ENCODE data around the gene MRNIP. TPM values are rescaled to one million over a fixed set of nuclear protein-coding genes. Genes with fewer than 3 reads are reported as not detected.
"Not testable (repeated sequence)": the region's sequence is repeated elsewhere in the genome, so short reads cannot be mapped to it uniquely, and the experiment has no call there.

MRNIP gene
- polyA plus RNA-seq, 4 donors = 28.4 to 50.3 (median 33.7) TPM

DNA sequence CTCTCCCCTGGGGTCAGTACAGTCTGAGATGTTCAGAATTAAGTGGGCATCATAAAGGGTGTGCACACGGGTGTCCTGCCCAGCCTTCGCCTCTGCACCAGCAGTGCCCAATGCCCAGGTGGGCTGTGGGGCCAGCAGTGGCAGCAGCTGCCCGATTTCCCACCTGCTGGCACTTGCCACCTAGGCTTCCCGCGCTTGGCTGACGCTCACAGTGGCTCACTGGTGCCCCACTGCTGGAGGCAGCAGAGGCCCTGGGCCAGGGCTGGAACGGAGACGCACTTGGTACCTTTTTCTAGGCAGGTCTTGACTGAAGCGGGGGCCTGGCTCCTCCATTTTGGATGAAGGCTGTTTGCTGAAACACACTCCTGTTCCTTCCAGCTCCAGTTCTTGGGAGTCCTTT, 17.0 kb downstream of the MRNIP start:
- DNase-seq (ENCODE audit: low read depth in 4 of 4, low spot score in 3 of 4) = no peak

DNA sequence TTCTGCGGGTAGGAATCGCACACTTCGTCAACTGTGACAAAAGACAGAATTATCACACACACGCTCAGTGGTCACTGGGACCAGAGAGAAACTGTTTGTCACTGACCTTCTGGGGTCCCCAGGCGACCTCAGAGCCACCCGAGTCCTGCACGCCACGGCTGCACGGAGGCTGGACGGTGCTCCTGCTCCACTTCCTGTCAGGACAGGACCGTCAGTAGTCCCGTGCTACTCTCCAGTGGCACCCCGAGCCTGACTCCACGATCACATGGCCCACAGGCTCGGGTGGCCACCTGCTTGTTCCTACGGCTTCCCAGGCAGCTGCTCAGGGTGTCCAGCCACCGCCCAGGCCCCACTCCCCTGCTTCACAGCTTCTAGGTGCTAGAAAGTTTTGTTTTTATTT, 17.9 kb downstream of the MRNIP start:
- DNase-seq (ENCODE audit: low read depth in 4 of 4, low spot score in 3 of 4) = no peak

DNA sequence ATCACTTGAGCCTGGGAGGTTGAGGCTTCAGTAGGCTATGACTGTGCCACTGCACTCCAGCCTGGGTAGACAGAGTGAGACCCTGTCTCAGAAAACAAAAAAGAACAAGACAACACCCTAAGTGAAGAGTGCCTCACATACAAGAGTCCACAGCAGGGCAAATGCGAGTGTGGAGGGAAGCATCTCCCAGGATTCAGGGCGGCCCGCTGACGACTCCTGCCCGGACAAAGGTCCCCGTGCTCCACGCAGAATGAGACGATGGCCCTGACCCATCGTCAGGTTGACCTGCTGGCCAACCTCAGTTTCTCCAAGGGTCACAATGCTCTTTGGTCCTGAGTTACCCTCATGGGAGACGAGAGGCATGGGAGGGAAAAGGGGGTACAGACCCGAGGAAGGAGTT, 18.3 kb downstream of the MRNIP start:
- DNase-seq (ENCODE audit: low read depth in 4 of 4, low spot score in 3 of 4) = no peak

DNA sequence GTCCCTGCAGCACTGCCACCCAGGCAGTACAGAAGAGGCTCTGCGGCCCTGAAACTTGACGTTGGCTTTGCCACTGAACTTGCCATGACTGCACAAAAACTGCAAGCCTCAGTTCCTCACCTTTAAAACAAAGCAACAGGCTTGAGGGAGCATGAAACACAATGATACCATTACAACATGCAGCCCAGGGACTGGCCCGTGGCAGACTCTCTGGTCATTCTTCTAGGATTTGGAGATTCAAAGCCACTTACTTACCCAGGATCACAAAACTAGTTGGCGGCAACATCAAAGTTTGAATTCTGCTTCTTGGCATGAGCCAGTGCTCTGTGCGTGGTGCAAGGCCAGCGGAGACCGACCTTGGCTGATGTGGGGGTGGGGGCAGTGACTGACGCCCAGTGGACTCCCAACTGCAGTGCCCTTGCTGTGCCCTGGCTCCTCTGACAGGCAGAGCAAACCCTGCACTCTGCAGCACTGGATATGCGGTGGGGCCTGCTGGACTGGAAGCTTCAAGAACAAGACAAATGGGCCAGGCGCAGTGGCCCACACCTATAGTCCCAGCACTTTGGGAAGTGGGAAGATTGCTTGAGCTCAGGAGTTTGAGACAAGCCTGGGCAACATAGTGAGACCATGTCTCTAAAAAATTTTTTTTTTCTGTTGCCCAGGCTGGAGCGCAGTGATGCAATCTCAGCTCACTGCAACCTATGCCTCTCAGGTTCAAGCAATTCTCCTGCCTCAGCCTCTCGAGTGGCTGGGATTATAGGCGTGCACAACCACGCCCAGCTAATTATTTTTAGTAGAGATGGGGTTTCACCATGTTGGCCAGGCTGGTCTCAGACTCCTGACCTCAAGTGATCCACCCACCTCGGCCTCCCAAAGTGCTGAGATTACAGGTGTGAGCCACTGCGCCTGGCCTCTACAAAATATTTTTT, 19.0 kb downstream of the MRNIP start:
- no peak for DNase-seq (ENCODE audit: low read depth in 4 of 4, low spot score in 3 of 4)

DNA sequence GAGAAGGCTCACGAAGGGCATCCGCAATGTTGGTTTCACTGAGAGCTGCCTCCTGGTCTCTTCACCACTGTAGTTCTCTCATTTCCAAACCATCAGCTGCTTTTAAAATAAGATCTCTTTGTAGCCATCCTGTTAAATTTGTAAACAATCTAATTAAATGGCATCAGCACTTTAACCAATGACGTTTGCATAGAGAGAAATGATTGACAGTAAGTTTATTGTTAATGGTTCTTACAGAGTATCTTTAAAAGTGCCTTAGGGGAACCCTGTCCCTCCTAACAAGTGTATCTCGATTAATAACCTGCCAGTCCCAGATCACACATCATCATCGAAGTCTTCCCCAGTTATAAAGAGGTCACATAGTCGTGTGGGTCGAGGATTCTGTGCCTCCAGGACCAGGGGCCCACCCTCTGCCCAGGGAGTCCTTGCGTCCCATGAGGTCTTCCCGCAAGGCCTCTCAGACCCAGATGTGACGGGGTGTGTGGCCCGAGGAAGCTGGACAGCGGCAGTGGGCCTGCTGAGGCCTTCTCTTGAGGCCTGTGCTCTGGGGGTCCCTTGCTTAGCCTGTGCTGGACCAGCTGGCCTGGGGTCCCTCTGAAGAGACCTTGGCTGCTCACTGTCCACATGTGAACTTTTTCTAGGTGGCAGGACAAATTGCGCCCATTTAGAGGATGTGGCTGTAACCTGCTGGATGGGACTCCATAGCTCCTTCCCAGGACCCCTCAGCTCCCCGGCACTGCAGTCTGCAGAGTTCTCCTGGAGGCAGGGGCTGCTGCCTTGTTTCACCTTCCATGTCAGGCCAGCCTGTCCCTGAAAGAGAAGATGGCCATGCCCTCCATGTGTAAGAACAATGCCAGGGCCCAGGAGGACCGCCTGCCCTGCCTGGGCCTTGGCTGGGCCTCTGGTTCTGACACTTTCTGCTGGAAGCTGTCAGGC, 21.3 kb downstream of the MRNIP start:
- DNase-seq (ENCODE audit: low read depth in 4 of 4, low spot score in 3 of 4) = no peak

DNA sequence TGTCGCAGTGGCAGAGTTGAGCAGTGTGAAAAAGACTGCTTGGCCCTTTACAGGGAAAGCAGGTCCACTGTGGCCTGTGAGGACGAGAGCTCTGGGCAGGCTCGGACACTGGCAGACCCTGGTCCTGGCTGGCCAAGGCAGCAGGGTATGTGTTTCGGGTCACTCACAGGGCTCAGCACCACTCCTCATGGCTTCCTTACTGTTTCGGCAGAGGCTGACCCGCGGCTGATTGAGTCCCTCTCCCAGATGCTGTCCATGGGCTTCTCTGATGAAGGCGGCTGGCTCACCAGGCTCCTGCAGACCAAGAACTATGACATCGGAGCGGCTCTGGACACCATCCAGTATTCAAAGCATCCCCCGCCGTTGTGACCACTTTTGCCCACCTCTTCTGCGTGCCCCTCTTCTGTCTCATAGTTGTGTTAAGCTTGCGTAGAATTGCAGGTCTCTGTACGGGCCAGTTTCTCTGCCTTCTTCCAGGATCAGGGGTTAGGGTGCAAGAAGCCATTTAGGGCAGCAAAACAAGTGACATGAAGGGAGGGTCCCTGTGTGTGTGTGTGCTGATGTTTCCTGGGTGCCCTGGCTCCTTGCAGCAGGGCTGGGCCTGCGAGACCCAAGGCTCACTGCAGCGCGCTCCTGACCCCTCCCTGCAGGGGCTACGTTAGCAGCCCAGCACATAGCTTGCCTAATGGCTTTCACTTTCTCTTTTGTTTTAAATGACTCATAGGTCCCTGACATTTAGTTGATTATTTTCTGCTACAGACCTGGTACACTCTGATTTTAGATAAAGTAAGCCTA, 22.2 kb downstream of the MRNIP start:
- DNase-seq (ENCODE audit: low read depth in 4 of 4, low spot score in 3 of 4) = no peak

DNA sequence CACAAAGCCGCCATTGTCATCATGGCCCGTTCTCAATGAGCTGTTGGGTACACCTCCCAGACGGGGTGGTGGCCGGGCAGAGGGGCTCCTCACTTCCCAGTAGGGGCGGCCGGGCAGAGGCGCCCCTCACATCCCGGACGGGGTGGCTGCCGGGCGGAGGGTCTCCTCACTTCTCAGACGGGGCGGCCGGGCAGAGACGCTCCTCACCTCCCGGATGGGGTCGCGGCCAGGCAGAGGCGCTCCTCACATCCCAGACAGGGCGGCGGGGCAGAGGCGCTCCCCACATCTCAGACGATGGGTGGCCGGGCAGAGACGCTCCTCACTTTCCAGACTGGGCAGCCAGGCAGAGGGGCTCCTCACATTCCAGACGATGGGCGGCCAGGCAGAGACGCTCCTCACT, 23.7 kb downstream of the MRNIP start:
- not testable (repeated sequence) for DNase-seq (ENCODE audit: low read depth in 4 of 4, low spot score in 3 of 4)

DNA sequence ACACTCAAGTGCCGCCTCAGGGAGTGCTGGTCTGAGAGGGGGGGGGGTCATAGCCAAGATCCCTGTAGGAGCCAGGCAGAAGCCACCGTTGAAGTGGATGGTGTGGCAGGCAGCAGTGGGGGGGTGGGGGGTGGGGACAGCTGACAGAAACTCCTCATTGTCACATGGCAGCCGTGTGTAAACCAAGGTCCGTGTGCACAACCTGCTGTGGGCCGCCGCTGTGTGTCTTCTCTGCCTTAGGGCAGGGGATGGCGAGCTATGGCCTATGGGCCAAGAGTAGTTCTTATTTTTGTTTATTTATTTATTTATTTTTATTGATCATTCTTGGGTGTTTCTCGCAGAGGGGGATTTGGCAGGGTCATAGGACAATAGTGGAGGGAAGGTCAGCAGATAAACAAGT, 24.5 kb downstream of the MRNIP start:
- no peak for DNase-seq (ENCODE audit: low read depth in 4 of 4, low spot score in 3 of 4)

DNA sequence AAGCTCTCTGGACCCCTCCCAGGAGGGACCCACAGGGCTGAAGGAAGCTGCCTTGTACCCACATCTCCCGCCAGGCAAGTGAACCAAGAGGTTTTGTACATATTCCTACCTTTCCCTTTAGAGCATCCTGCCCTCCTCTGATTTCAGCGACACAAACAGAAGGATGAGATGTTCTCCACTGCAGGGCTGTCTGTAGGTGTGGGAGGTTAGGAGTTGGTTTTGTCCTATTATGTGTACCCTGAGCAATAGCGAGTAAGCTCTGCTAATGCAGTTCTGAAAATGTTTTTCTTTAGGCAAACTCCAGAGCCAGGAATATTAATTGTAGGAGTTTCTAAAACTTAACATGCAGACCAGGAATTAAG, 24.9 kb downstream of the MRNIP start:
- DNase-seq (ENCODE audit: low read depth in 4 of 4, low spot score in 3 of 4) = no peak

DNA sequence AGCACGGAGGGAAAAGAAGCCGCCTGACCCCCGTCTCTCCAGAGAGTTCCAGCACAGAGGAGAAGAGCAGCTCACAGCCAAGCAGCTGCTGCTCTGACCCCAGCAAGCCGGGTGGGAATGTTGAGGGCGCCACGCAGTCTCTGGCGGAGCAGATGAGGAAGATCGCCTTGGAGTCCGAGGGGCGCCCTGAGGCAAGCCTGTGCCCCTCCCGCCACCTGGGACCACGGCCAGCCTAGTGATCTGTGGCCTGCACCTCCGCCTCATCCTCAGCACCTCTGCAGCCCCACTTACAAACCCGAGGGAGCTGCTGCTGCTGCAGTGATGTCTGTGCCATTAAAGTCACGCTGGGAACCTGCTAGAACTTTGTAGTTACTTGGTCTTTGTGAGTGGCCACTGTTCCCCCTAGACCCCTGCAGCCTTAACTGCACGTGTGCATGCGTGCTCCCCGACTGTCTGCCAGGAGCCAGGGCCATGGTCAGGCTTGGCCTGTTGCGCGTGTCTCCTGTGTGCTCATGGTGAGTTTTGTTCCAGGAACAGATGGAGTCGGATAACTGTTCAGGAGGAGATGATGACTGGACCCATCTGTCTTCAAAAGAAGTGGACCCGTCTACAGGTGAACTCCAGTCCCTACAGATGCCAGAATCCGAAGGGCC, 25.4 kb downstream of the MRNIP start:
- DNase-seq (ENCODE audit: low read depth in 4 of 4, low spot score in 3 of 4) = no peak

DNA sequence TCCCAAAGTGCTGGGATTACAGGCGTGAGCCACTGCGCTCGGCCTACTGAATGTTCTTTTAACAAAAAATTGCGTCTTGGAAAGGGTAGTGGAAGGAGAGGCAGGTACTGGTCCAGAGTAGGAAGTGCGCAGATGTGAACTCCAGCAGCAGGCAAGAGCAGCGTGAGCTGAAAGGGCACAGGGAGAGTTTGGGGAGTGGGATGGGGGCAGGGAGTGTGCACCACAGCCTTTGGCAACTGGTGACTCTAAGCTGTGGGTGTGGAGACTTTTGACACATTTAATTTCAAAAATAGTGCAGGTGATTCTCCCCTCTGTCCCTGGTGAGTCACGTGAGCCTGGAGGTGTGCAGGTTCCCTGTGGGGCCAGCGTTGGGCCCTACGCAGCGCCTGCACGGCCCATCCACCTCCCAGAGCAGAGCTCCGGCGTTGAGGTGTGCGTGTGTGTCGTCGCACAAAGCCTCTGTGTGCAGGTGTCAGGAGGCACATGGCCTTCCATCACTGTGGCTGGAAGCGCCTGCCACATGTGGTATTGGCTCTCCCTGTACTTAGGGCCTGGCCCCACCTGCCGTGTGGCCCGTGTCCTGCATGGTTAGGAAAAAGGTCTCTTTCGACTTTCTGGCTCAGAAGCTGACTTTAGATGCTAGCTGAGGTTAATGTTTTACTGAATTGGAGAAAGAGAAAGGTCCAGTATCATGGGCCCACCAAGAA, 26.4 kb downstream of the MRNIP start:
- no peak for DNase-seq (ENCODE audit: low read depth in 4 of 4, low spot score in 3 of 4)

DNA sequence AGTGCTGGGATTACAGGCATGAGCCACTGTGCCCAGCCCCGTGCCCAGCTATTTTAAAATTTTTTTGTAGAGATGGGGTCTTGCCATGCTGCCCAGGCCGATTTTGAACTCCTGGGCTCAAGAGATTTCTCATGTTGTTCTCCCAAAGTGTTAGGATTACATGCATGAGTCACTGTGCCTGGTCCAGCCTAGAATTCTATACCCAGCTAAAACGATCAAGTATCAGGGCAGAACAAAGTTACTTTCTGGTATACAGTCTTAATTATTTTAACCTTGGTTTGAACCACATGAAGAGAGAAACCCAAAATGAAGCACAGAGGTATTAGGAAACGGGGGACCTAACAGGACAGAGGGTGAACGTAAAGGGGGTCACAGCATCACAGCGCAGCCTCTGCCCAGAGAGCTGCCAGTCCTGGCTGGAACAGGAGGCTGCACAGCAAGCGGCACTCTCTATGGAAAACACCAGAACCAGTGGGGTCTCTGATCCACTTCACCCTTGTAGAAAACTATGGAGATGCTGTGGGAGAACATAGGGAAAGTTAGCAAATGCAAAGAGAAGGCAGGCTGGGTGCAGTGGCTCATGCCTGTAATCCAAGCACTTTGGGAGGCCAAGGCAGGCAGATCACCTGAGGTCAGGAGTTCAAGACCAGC, 27.7 kb downstream of the MRNIP start:
- DNase-seq (ENCODE audit: low read depth in 4 of 4, low spot score in 3 of 4) = no peak

DNA sequence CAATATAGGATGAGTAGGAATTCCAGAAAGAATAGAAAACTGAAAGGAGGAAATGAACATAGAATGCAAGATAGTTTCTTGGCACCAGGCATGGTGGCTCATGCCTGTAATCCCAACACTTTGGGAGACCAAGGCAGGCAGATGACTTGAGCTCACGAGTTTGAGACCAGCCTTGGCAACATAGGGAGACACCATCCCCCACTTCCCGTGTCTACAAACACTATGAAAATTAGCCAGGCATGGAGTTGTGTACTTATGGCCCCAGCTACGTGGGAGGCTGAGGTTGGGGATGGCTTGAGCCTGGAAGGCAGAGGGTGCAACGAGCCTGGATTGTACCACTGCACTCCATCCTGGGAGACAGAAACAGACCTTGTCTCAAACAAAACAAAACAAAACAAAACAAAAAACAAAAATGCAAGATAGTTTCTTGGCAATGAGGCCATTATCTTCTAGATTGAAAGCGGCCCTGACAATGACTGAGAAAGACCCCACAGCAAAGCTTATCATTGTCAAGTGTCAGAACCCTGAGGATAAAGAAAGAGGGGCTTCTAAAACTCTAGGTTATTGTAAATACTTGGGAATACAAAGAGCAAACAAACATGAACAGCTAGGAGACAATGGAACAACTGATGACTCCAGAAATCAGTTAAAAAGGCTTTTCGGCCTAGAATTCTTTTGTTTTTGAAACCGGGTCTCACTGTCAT, 28.7 kb downstream of the MRNIP start:
- DNase-seq (ENCODE audit: low read depth in 4 of 4, low spot score in 3 of 4) = no peak

DNA sequence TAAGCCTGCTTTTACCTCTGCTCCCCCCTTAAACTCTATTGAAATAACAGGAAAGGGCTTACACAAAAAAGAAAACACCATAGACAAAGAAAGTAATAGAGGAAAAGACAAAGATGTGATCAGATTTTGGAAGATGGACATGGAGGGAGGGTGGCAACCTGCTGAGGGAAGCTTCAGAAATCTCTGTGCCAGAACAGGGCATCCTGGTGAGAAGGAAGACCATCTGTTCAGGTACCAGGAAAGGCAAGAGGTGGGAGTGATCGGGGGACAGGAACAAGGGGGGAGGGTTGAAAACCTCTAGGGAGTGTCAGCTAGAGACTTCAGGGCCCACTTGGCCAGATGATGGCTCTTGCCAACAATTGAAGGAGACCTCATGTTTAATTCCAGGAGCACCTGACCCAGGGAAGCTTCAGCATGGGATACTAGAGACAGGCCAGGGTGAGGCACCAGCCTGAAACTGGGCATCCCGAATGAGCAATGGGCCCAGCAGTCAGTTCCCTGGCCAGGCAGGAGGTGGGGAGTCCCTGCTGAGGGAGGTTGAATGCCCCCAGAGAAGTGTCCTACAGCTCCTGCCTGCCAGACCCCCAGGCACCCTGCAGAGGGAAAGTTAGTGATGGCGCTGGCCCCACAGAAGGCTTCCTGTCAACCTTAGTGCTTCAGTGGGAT, 29.7 kb downstream of the MRNIP start:
- DNase-seq (ENCODE audit: low read depth in 4 of 4, low spot score in 3 of 4) = no peak

DNA sequence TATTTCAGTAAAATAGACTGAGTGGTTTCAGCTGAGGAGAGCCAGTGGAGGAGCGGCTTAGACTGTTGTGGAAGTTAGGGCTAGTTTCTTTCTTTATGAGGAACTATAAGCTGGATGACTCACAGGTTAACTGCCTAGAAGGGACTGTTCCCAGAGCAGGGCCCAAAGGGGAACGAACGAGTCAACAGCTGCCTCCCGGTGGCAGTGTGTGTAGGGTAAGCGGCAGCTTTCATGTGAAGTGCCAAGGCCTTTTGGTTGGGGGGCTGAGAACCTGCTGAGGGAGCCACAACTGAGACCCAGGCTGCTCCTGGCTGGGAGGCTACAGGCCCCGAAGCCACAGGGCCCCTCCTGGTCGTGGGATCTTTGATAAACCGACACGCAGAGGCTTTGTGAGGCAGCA, 30.9 kb downstream of the MRNIP start:
- no peak for DNase-seq (ENCODE audit: low read depth in 4 of 4, low spot score in 3 of 4)

DNA sequence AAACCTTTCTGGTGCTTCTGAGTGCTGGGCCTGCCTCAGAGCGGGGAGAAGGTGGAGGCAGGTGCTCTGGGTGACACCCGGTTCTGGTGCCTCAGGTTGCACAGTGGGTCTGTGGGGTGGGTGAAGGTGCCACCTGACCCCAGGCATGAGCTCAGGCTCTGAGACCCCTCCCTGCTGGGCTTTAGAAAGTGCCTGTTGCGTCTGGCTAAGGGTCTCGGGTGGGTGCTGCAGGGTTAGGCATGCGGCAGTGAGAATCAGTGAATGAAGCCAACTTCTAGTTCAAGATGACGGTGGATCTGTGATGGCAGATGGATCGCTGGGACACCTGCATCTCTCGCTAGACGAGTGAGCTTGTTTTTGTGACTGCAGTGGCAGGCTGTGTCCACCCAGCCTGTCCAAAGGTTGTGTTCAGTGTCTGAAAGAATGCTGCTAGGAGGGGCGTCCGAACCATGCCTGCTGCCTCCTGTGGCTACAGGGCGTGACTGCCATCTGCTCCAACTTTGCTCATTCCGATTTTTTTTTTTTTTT, 32.9 kb downstream of the MRNIP start:
- DNase-seq (ENCODE audit: low read depth in 4 of 4, low spot score in 3 of 4) = no peak

DNA sequence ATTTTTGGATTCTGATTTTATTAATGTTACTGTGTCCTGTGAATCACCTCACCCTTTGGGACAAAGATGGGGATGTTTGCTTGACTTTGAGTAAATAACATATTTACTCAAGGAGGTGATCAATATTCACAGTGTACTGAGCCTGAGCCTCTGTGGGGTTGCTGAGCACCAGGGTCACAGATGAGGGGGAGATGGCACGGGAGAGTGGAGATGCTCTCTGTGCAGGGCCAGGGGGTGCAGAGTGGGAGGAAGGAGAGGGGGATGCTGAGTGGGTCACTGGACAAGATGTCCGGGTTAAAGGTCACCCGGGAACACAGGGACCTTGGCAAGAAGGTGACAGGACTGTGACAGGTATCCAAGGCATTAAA, 33.9 kb downstream of the MRNIP start:
- DNase-seq (ENCODE audit: low read depth in 4 of 4, low spot score in 3 of 4) = no peak

Measured in left renal pelvis (tissue), 4 donors.